Activated T-helper 1 cell treated with anti-CD3 and anti-CD28 coated beads, Interleukin-12 subunit alpha, Interleukin-12 subunit beta, Interleukin-2, Interleukin-4 antibody, amounts not matched to agents 30 ng/mL and 10 ng/mL and 1 ng/mL, durations not matched to agents 14 hours and 24 hours and 36 hours (primary cell): ENCODE results near the gene TM4SF1. TPM values are rescaled to one million over a fixed set of nuclear protein-coding genes. Genes with fewer than 3 reads are reported as not detected.

ENCODE experiments used
- DNase-seq: peaks from one replicate; pipeline ENCODE4 v3.0.0; 2021; ENCODE audit warnings: low spot score
- H3K27ac Mint-ChIP-seq: one replicate; pipeline ENCODE4 v1.8.0; 2021; ENCODE audit warnings: mild to moderate bottlenecking, mixed read lengths
- H3K27me3 Mint-ChIP-seq: one replicate; pipeline ENCODE4 v1.8.0; 2022; ENCODE audit warnings: mild to moderate bottlenecking, moderate library complexity, mixed read lengths; ENCODE audit not compliant: insufficient read depth
- H3K36me3 Mint-ChIP-seq: one replicate; pipeline ENCODE4 v1.8.0; 2021; ENCODE audit warnings: low read depth, mixed read lengths
- H3K4me1 Mint-ChIP-seq: one replicate; pipeline ENCODE4 v1.8.0; 2021; ENCODE audit warnings: low read depth, mixed read lengths
- H3K4me3 Mint-ChIP-seq: one replicate; pipeline ENCODE4 v1.8.0; 2021; ENCODE audit warnings: mild to moderate bottlenecking, moderate library complexity, mixed read lengths
- H3K9me3 Mint-ChIP-seq: one replicate; pipeline ENCODE4 v1.8.0; 2021; ENCODE audit warnings: mixed read lengths
- intact Hi-C: fragments of 100-400 bp; cut with micrococcal nuclease; formaldehyde crosslinking; loops from one replicate; pipeline ENCODE4 v1.15.1; 2024
- total RNA-seq: library from RNA; stranded (reverse); gene quantifications from 2 replicates; pipeline ENCODE4 v1.2.3, GENCODE V29; 2022

The TM4SF1 gene
- total RNA-seq, 1 donor from 2014 or later = 0.13 TPM

- DNase-seq = no peak
- intact Hi-C loops = no loop called here
- peaks cover 2% of the 10 kb centered on the region for H3K27me3 Mint-ChIP-seq
- no peak overlapping the region for H3K27ac Mint-ChIP-seq
- no peak overlapping the region for H3K4me3 Mint-ChIP-seq
- H3K9me3 Mint-ChIP-seq = no peaks in the 10 kb centered on the region
- H3K4me1 Mint-ChIP-seq = peaks cover 6% of the 10 kb centered on the region
- no peaks in the 10 kb centered on the region for H3K36me3 Mint-ChIP-seq
Measured at GRCh38 chr3:149378478-149379309, 1.2 kb upstream of the TM4SF1 start.

DNA sequence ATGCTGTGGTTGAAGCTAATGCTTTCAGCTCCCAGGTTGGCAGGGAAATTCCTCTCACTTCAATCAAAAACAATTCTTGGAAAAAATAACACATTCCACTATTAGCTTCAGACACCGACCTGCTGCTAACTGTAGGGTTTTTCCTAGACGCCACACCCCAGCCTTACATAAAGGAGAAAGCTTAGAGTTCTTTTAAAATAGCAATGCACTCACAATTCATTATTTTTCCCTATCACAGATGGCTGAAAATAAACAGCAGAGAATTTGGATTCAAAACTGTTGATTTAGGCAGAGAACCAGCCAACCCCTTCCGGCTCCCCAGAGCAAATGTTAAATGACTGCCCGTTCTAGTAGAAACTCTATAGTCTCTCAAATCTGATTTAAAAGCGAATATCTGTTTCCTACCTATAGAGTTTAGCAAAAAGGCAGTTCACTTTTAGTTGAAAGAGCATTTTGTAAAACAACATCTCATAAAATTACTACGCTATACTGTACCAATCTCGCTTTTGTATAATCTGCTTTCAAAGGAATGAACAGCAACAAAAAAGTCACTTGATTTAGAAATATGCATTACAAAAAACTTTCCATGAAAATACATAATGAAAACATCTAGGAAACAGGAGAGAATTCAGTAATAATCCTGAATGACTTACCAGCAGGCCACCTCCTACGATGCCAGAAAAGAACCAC is 586 bp downstream of the TM4SF1 start:
- no peaks in the 10 kb centered on the region for H3K36me3 Mint-ChIP-seq
- H3K4me1 Mint-ChIP-seq = peaks cover 6% of the 10 kb centered on the region
- DNase-seq = no peak
- peak overlapping the region; percentile 35 for H3K4me3 Mint-ChIP-seq
- intact Hi-C loops = no loop called here
- H3K27me3 Mint-ChIP-seq = peaks cover 7% of the 10 kb centered on the region
- H3K9me3 Mint-ChIP-seq = no peaks in the 10 kb centered on the region
- no peak overlapping the region for H3K27ac Mint-ChIP-seq

DNA sequence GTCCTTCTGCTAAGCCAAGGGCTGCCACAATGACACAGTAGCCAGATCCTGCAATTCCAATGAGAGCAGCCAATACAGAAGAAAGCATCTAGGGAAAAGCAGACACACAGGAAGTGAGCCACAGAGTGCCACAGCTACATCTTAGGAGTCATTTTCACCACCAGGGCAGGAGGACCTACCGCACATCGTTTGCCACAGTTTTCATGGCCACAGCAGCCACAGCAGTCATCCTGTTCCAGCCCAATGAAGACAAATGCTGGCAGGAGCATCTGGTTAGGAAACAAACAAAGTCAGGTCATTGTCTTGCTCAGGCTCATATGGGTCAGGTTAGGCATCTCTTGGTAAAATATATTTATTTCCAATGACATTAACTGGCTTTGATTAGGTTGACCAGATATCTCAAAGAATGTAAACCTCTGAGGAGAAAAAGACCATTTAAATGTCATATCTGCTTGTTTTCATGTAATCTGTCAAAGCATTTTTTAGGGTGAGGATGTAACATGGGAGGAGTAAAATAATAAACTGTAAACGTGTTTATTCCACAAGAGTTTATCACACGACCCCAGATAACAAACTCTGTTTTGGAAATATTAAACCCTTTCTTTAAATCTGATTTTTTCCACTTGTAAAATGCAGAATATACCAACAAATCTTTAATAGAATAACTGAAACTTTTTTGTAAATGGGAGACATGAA is 1.8 kb downstream of the TM4SF1 start:
- Mint-ChIP-seq H3K27ac (no peak overlapping the region), H3K4me1 (peaks cover 6% of the 10 kb centered on the region), H3K27me3 (peaks cover 13% of the 10 kb centered on the region), H3K36me3 (no peaks in the 10 kb centered on the region), H3K4me3 (no peak overlapping the region), H3K9me3 (no peaks in the 10 kb centered on the region)
- intact Hi-C loops = no loop called here
- DNase-seq = no peak

DNA sequence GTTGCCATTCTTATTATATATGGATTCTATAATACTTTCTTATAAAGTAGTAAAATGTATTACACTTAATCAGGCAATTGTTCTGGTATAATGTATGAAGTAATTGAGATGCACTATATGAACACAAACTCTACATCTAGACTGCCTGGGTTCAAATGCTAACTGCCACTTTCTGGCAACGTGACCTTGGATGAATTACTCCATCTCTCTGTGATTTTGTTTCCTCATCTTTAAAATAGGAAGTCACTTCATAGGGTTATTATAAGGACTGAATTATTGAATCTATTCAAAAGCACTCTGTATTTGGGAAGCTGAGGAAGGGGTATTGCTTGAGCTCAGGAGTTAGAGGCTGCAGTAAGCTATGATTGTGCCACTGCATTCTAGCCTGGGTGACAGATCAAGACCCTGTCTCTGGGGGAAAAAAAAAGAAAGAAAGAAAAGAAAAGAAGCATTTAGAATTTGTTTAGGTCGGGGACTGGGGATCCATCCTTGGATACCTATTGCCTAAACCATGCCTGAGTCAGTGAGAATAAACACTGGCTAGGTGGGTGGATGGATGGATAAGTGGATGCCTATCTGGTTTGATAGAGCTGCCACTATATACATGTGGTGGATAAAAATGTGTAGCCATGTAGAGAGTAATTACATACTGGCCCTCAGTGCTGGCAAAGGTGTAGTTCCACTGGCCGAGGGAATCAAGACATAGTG is 2.5 kb downstream of the TM4SF1 start:
- Mint-ChIP-seq H3K4me1 (peaks cover 6% of the 10 kb centered on the region), H3K4me3 (no peak overlapping the region), H3K27me3 (peaks cover 13% of the 10 kb centered on the region), H3K27ac (no peak overlapping the region), H3K36me3 (no peaks in the 10 kb centered on the region), H3K9me3 (no peaks in the 10 kb centered on the region)
- intact Hi-C loops = no loop called here
- DNase-seq = no peak

GRCh38 chr3:149374391-149374790 is 3.1 kb downstream of the TM4SF1 start:
- peaks cover 13% of the 10 kb centered on the region for H3K27me3 Mint-ChIP-seq
- no peak overlapping the region for H3K27ac Mint-ChIP-seq
- H3K4me1 Mint-ChIP-seq = peaks cover 6% of the 10 kb centered on the region
- H3K9me3 Mint-ChIP-seq = no peaks in the 10 kb centered on the region
- no peak overlapping the region for H3K4me3 Mint-ChIP-seq
- no peaks in the 10 kb centered on the region for H3K36me3 Mint-ChIP-seq
- DNase-seq = no peak
- intact Hi-C loops = no loop called here

- Mint-ChIP-seq H3K27ac (no peak overlapping the region), H3K4me3 (no peak overlapping the region), H3K4me1 (peaks cover 6% of the 10 kb centered on the region), H3K36me3 (no peaks in the 10 kb centered on the region), H3K9me3 (no peaks in the 10 kb centered on the region), H3K27me3 (peaks cover 13% of the 10 kb centered on the region)
- intact Hi-C loops = no loop called here
- no peak for DNase-seq
Measured at GRCh38 chr3:149373235-149374125, 4.0 kb downstream of the TM4SF1 start.

DNA sequence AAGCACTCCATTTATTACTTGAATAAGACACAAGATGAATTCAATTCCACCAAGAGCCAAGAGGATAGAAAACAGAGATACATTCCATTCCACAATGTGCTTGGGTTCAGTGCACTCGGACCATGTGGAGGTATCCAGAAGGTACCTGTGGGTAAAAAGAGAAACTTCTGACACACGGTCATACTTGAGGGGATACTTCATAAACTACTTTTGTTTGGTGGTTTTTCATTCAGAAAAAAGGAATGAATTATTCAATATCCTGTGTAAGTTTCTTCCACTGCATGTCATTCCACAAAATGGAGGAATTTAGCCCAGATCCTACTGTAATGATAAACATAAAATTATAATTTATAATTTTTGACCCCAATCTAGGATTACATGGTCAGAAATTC is 5.7 kb downstream of the TM4SF1 start:
- peaks cover 13% of the 10 kb centered on the region for H3K27me3 Mint-ChIP-seq
- DNase-seq = no peak
- intact Hi-C loops = no loop called here
- H3K4me1 Mint-ChIP-seq = peaks cover 6% of the 10 kb centered on the region
- no peaks in the 10 kb centered on the region for H3K9me3 Mint-ChIP-seq
- no peaks in the 10 kb centered on the region for H3K36me3 Mint-ChIP-seq
- H3K4me3 Mint-ChIP-seq = no peak overlapping the region
- H3K27ac Mint-ChIP-seq = no peak overlapping the region

DNA sequence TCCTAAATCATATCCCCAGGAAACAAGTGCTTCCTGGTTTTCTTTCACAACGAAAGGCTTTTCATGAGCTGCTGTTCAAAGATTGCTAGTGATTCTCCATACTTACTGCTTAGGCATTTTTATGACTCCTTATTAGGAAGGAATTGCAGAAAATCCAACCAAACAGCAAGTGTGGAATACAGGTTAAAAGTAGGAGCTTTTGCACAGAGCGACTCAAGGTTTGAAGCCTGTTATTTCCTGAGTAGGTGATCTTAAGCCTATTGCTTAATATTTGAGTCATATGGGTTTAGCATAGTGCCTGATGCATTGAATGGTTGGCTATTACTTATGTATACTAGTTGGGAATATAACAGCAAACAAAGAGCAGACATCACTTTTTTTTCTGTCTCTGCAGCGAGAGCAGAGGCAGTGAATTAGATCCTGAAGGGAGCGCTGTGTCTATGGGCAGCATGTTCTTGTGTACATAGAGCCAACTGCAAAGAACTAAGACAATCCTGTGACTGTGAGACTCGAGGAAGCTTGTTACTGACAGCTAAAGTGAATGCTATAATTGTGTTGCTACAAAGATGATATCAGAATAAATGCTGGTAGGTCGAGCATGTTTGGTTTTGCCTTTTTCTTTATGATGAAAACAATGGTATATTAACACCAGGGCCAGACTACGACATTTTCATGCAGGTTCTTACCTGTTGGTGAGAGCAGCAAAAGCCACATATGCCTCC is 6.3 kb downstream of the TM4SF1 start:
- no peak for DNase-seq
- Mint-ChIP-seq H3K36me3 (no peaks in the 10 kb centered on the region), H3K4me3 (no peak overlapping the region), H3K27me3 (peaks cover 13% of the 10 kb centered on the region), H3K9me3 (no peaks in the 10 kb centered on the region), H3K4me1 (peaks cover 9% of the 10 kb centered on the region), H3K27ac (no peak overlapping the region)
- intact Hi-C loops = no loop called here

- no peaks in the 10 kb centered on the region for H3K36me3 Mint-ChIP-seq
- no peak for DNase-seq
- no peaks in the 10 kb centered on the region for H3K9me3 Mint-ChIP-seq
- H3K27ac Mint-ChIP-seq = no peak overlapping the region
- peaks cover 13% of the 10 kb centered on the region for H3K27me3 Mint-ChIP-seq
- intact Hi-C loops = no loop called here
- no peak overlapping the region for H3K4me3 Mint-ChIP-seq
- peaks cover 9% of the 10 kb centered on the region for H3K4me1 Mint-ChIP-seq
Measured at GRCh38 chr3:149369991-149370866, 7.2 kb downstream of the TM4SF1 start.

- no peak overlapping the region for H3K27ac Mint-ChIP-seq
- peaks cover 9% of the 10 kb centered on the region for H3K4me1 Mint-ChIP-seq
- H3K27me3 Mint-ChIP-seq = peaks cover 13% of the 10 kb centered on the region
- no peaks in the 10 kb centered on the region for H3K9me3 Mint-ChIP-seq
- H3K36me3 Mint-ChIP-seq = no peaks in the 10 kb centered on the region
- intact Hi-C loops = no loop called here
- no peak for DNase-seq
- no peak overlapping the region for H3K4me3 Mint-ChIP-seq
Measured at GRCh38 chr3:149368674-149369497, 8.6 kb downstream of the TM4SF1 start.
